Progenitor cell of endocrine pancreas (in vitro differentiated cells): ENCODE results near the gene CCDC154. TPM values are rescaled to one million over a fixed set of nuclear protein-coding genes. Genes with fewer than 3 reads are reported as not detected.

Source experiments
- DNase-seq: peaks from one replicate; pipeline ENCODE4 v3.0.0; 2021; ENCODE audit warnings: low spot score; ENCODE audit not compliant: unreplicated experiment
- H3K27ac Mint-ChIP-seq: 2 replicates; pipeline ENCODE4 v1.8.0; 2021; ENCODE audit warnings: mild to moderate bottlenecking, moderate library complexity, mixed read lengths
- H3K27me3 Mint-ChIP-seq: 2 replicates; pipeline ENCODE4 v1.8.0; 2021; ENCODE audit warnings: mixed read lengths
- H3K36me3 Mint-ChIP-seq: 2 replicates; pipeline ENCODE4 v1.8.0; 2022; ENCODE audit warnings: mixed read lengths; ENCODE audit not compliant: insufficient read depth
- H3K4me1 Mint-ChIP-seq: 2 replicates; pipeline ENCODE4 v1.8.0; 2021; ENCODE audit warnings: low read depth, mixed read lengths
- H3K4me3 Mint-ChIP-seq: 2 replicates; pipeline ENCODE4 v1.8.0; 2021; ENCODE audit warnings: low read depth, mild to moderate bottlenecking, moderate library complexity, mixed read lengths
- H3K9me3 Mint-ChIP-seq: 2 replicates; pipeline ENCODE4 v1.8.0; 2021; ENCODE audit warnings: low read depth, mixed read lengths
- CTCF ChIP-seq: fragments of 200-600 bp; sonication (generic); IDR thresholded peaks from one replicate; pipeline ENCODE4 v1.5.0; 2021; ENCODE audit warnings: antibody characterized with exemption, mild to moderate bottlenecking; ENCODE audit not compliant: unreplicated experiment
- total RNA-seq: library from RNA; stranded (reverse); gene quantifications from 2 replicates; pipeline ENCODE4 v1.2.1, GENCODE V29; 2021

The CCDC154 gene
- total RNA-seq, 1 donor from 2014 or later = 5.7 TPM

GRCh38 chr16:1424028-1424427 is 20.3 kb downstream of the CCDC154 start:
- Mint-ChIP-seq H3K9me3 (no peaks in the 10 kb centered on the region), H3K36me3 (no peaks in the 10 kb centered on the region), H3K4me1 (peaks cover 18% of the 10 kb centered on the region), H3K27me3 (no peaks in the 10 kb centered on the region), H3K4me3 (no peak overlapping the region), H3K27ac (no peak overlapping the region)
- TF ChIP-seq CTCF = no peak
- DNase-seq = no peak

DNA sequence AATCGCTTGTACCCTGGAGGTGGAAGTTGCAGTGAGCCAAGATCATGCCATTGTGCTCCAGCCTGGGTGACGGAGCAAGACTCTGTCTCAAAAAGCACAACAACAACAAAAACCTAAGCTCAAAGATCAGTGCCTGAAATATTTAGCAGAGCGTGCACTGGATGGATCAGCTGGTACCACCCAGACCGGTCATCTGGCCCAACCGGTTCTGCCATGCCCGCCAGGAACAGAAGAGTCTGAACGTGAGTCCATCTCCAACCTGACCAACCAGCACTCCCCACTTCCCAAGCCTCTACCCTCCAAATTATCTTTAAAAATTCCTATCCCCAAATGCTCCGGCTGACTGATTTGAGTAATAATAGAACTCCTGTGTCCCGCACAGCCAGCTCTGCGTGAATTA is 22.3 kb downstream of the CCDC154 start:
- H3K9me3 Mint-ChIP-seq = no peaks in the 10 kb centered on the region
- TF ChIP-seq CTCF = no peak
- peak overlapping the region; percentile 86 for H3K4me3 Mint-ChIP-seq
- H3K36me3 Mint-ChIP-seq = no peaks in the 10 kb centered on the region
- DNase-seq = no peak
- no peaks in the 10 kb centered on the region for H3K27me3 Mint-ChIP-seq
- H3K4me1 Mint-ChIP-seq = peaks cover 18% of the 10 kb centered on the region
- H3K27ac Mint-ChIP-seq = peak overlapping the region; percentile 64

DNA sequence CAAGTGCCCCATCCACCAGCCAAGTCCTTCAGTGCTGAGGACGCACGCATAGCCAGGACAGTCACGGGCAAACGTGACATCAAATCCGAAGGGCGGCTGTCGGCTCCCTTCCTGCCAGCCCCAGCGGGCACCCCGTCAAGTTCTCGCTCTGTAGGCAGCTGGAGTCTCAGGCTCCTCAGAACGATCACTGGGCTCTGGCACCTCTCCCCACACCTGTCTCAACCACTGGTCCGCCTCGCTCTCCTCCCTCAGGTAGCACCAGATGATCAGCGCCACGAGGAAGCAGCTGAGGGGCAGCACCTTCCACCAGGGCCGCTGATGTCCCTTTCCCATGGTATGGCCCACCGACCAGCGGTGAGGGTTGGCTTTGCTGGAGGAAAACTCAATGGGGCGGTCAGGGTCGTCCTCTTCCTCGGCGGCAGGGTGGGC is 24.2 kb downstream of the CCDC154 start:
- DNase-seq = no peak
- H3K27ac Mint-ChIP-seq = peak overlapping the region; percentile 97
- peaks cover 11% of the 10 kb centered on the region for H3K4me1 Mint-ChIP-seq
- H3K9me3 Mint-ChIP-seq = no peaks in the 10 kb centered on the region
- peak overlapping the region; percentile 86 for H3K4me3 Mint-ChIP-seq
- H3K27me3 Mint-ChIP-seq = no peaks in the 10 kb centered on the region
- no peaks in the 10 kb centered on the region for H3K36me3 Mint-ChIP-seq
- no peak for TF ChIP-seq CTCF

GRCh38 chr16:1416521-1416941 is 27.8 kb downstream of the CCDC154 start:
- Mint-ChIP-seq H3K9me3 (no peaks in the 10 kb centered on the region), H3K36me3 (peaks cover 2% of the 10 kb centered on the region), H3K27me3 (no peaks in the 10 kb centered on the region), H3K4me3 (peak overlapping the region; percentile 29), H3K27ac (peak overlapping the region; percentile 56), H3K4me1 (peaks cover 14% of the 10 kb centered on the region)
- no peak for DNase-seq
- TF ChIP-seq CTCF = no peak

DNA sequence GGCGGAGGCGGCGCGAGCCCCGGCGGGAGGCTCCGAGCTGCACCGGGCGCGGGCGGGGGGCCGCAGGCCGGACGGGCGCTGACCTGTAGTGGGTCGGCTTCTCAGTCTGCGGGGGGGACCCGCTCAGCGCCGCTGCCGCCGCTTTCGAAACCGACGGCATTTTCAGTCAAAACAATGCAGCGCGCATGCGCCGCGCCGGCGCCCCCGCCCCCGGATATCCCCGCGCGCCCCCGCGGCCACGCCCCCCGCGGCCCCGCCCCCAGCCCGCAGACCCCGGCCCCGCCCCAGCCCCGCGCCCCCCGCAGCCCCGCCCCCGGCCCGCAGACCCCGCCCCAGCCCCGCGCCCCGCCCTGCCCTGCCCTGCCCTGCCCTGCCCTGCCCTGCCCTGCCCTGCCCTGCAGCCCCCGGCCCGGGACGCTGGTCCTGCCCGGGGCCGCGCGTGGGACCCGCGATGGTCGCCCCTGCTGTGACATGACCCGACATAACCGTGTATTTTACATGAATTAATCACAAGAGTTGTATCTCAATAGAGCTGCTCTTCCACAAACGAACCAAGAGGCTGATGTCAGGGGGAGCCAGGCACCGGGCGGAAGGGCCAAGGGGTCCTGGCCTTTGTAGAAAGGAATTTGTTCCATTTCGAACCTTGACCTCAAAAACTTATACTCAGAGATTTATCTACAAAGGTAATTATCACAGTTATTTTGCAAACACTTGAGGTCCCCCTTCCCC is 29.7 kb downstream of the CCDC154 start, which contains the start of gene UNKL:
UNKL (minus strand) TSS at position 173 of the 729 bp plus-strand sequence; CDS start at position 160, 13 bp downstream.
- H3K4me1 Mint-ChIP-seq = peaks cover 6% of the 10 kb centered on the region
- H3K27ac Mint-ChIP-seq = peak within 1 kb of the TSS; percentile 94
- peak; percentile 69 for DNase-seq
- TF ChIP-seq CTCF = no peak
- H3K9me3 Mint-ChIP-seq = no peaks in the 10 kb centered on the region
- H3K4me3 Mint-ChIP-seq = peak within 1 kb of the TSS; percentile 81
- no peaks in the 10 kb centered on the region for H3K27me3 Mint-ChIP-seq
- H3K36me3 Mint-ChIP-seq = peaks cover 2% of the 10 kb centered on the region
